PC-3 (cell line): ENCODE results near the gene OSBPL7. TPM values are rescaled to one million over a fixed set of nuclear protein-coding genes. Genes with fewer than 3 reads are reported as not detected.

Source experiments
- ATAC-seq: fragments of 200-7000 bp; cut with Tn5 transposase; 2 replicates; pipeline ENCODE4 v1.9.1; 2020; ENCODE audit warnings: mild to moderate bottlenecking, moderate library complexity
- BruUV-seq: library from RNA; stranded (reverse); fragments of 400-500 nt; replicated peaks from 2 replicates; lab custom pipeline; 2021; lab: Mats Ljungman, UMichigan
- CTCF ChIA-PET: fragments of 300-600 bp; sonication (Branson Sonifier 250); formaldehyde crosslinking; loops from one replicate; lab custom pipeline; 2022; ENCODE audit warnings: antibody characterized with exemption; lab: Charles Lee
- POLR2A ChIA-PET: fragments of 300-600 bp; sonication (Branson Sonifier 250); formaldehyde crosslinking; loops from one replicate; lab custom pipeline; 2022; ENCODE audit warnings: antibody characterized with exemption; ENCODE audit not compliant: unreplicated experiment; lab: Charles Lee
- DNase-seq: peaks from one replicate; pipeline ENCODE4 v3.0.0-alpha.2; 2015
- H2AFZ ChIP-seq: fragments of 300-600 bp; sonication (generic); 2 replicates; pipeline ENCODE4 v1.6.0; 2016; ENCODE audit warnings: antibody characterized with exemption, low read length
- H3F3A ChIP-seq: fragments of 300-600 bp; sonication (generic); one replicate; pipeline ENCODE4 v1.6.0; 2017; ENCODE audit warnings: antibody characterized with exemption, low read length, control low read depth, mild to moderate bottlenecking; ENCODE audit not compliant: unreplicated experiment
- H3K27ac ChIP-seq: fragments of 300-600 bp; sonication (generic); 2 replicates; pipeline ENCODE4 v1.5.1; 2016; ENCODE audit warnings: mild to moderate bottlenecking, low read length
- H3K27me3 ChIP-seq: fragments of 300-600 bp; sonication (generic); 2 replicates; pipeline ENCODE4 v1.6.1; 2016; ENCODE audit warnings: low read length, mixed read lengths
- H3K36me3 ChIP-seq: fragments of 300-600 bp; sonication (generic); 2 replicates; pipeline ENCODE4 v1.6.1; 2016; ENCODE audit warnings: low read depth, mixed run types, low read length, mixed read lengths
- H3K4me1 ChIP-seq: fragments of 300-600 bp; sonication (generic); 2 replicates; pipeline ENCODE4 v1.5.1; 2016; ENCODE audit warnings: low read length; ENCODE audit not compliant: insufficient read depth
- H3K4me2 ChIP-seq: fragments of 300-600 bp; sonication (generic); 2 replicates; pipeline ENCODE4 v1.6.0; 2016; ENCODE audit warnings: low read length
- H3K4me3 ChIP-seq: fragments of 300-600 bp; sonication (generic); 2 replicates; pipeline ENCODE4 v1.5.1; 2016; ENCODE audit warnings: mild to moderate bottlenecking, low read length, mixed read lengths
- H3K79me2 ChIP-seq: fragments of 300-600 bp; sonication (generic); 2 replicates; pipeline ENCODE4 v1.6.1; 2017; ENCODE audit warnings: low read length, mixed read lengths
- H3K9ac ChIP-seq: fragments of 300-600 bp; sonication (generic); 2 replicates; pipeline ENCODE4 v1.6.0; 2016; ENCODE audit warnings: mild to moderate bottlenecking, low read length
- H3K9me2 ChIP-seq: fragments of 300-600 bp; sonication (generic); replicated peaks from 2 replicates; pipeline ENCODE4 v1.6.1; 2016; ENCODE audit warnings: mixed run types, low read length, mixed read lengths
- H3K9me3 ChIP-seq: fragments of 300-600 bp; sonication (generic); 2 replicates; pipeline ENCODE4 v1.6.1; 2016; ENCODE audit warnings: low read length, mixed read lengths
- H4K20me1 ChIP-seq: fragments of 300-600 bp; sonication (generic); 2 replicates; pipeline ENCODE4 v1.6.1; 2016; ENCODE audit warnings: low read length, mixed read lengths
- EZH2 ChIP-seq: fragments of 300-600 bp; sonication (generic); IDR thresholded peaks from one replicate; pipeline ENCODE4 v1.6.1; 2017; ENCODE audit warnings: antibody characterized with exemption, mild to moderate bottlenecking, low read length; ENCODE audit not compliant: unreplicated experiment
- EZH2phosphoT487 ChIP-seq: fragments of 300-600 bp; sonication (generic); IDR thresholded peaks from 2 replicates; pipeline ENCODE4 v1.6.1; 2018; ENCODE audit warnings: mild to moderate bottlenecking, antibody characterized with exemption, low read length, borderline replicate concordance
- intact Hi-C: fragments of 100-400 bp; cut with micrococcal nuclease; formaldehyde crosslinking; loops from 2 replicates; pipeline ENCODE4 v1.9.0; 2023
- total RNA-seq: library from RNA; depleted of rRNA; stranded (reverse); fragments of >200 nt; gene quantifications from 2 replicates; pipeline ENCODE4 v1.2.3, GENCODE V29; 2014
- TF ChIP-seq, protein P1 (sequence below): fragments of 300-600 bp; sonication (generic); conservative IDR thresholded peaks from 2 replicates; pipeline ENCODE4 v1.5.1; 2017; ENCODE audit warnings: antibody characterized with exemption, low read depth, mild to moderate bottlenecking, low read length

OSBPL7 gene
- total RNA-seq, 1 experiment from 2014 or later = 22.1 TPM

GRCh38 chr17:47781397-47781796, 40.2 kb downstream of the OSBPL7 start:
- Histone ChIP-seq H3K27ac (no peak overlapping the region), H3K9me2 (no peaks in the 10 kb centered on the region), H3K27me3 (peaks cover 33% of the 10 kb centered on the region), H4K20me1 (no peaks in the 10 kb centered on the region), H3K4me2 (no peak overlapping the region), H3K9ac (no peak overlapping the region), H3K79me2 (no peaks in the 10 kb centered on the region), H2AFZ (no peak overlapping the region), H3F3A (no peaks in the 10 kb centered on the region), H3K36me3 (no peaks in the 10 kb centered on the region), H3K4me1 (no peaks in the 10 kb centered on the region), H3K4me3 (no peak overlapping the region), H3K9me3 (no peaks in the 10 kb centered on the region)
- POLR2A ChIA-PET = no interaction called here
- ATAC-seq = no peak
- no peak for TF ChIP-seq EZH2phosphoT487
- TF ChIP-seq, protein P1, sequence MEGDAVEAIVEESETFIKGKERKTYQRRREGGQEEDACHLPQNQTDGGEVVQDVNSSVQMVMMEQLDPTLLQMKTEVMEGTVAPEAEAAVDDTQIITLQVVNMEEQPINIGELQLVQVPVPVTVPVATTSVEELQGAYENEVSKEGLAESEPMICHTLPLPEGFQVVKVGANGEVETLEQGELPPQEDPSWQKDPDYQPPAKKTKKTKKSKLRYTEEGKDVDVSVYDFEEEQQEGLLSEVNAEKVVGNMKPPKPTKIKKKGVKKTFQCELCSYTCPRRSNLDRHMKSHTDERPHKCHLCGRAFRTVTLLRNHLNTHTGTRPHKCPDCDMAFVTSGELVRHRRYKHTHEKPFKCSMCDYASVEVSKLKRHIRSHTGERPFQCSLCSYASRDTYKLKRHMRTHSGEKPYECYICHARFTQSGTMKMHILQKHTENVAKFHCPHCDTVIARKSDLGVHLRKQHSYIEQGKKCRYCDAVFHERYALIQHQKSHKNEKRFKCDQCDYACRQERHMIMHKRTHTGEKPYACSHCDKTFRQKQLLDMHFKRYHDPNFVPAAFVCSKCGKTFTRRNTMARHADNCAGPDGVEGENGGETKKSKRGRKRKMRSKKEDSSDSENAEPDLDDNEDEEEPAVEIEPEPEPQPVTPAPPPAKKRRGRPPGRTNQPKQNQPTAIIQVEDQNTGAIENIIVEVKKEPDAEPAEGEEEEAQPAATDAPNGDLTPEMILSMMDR = no peak
- DNase-seq = no peak
- BruUV-seq = no TSS peak
- intact Hi-C loops = no loop called here
- CTCF ChIA-PET = no interaction called here

DNA sequence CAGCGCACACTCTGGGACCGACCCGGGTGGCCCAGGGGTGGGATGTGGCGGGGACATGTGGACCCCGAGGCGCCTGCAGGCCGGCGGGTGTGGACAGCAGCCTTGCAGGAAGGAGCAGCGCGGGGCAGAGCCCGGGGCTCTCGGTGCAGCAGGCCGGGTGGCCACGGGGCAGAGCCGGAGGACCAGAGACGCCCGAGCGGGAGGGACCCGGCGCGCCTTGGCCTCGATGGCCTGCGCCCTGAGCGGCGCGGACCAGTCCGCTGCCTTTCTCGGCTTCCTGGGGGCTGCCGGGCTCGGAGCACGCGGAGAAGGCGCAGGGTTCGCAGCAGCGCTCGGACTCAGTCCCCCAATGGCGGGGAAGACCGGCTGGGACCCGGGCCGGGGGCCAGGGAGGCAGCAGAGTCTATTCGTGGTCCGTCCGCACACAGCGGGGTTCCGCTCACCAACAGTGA, 43.4 kb downstream of the OSBPL7 start:
- Histone ChIP-seq H3F3A (no peaks in the 10 kb centered on the region), H2AFZ (no peak overlapping the region), H3K79me2 (no peaks in the 10 kb centered on the region), H3K27ac (no peak overlapping the region), H3K4me3 (no peak overlapping the region), H3K4me1 (no peaks in the 10 kb centered on the region), H3K9me2 (no peaks in the 10 kb centered on the region), H4K20me1 (no peaks in the 10 kb centered on the region), H3K9ac (no peak overlapping the region), H3K27me3 (peaks cover 49% of the 10 kb centered on the region), H3K36me3 (no peaks in the 10 kb centered on the region), H3K9me3 (no peaks in the 10 kb centered on the region), H3K4me2 (no peak overlapping the region)
- ChIA-PET CTCF (no interaction called here), POLR2A (no interaction called here)
- BruUV-seq = no TSS peak
- intact Hi-C loops = no loop called here
- no peak for ATAC-seq
- TF ChIP-seq EZH2phosphoT487 (no peak), EZH2 (no peak)
- TF ChIP-seq, protein P1 = no peak
- no peak for DNase-seq

- H3K9ac ChIP-seq = no peak overlapping the region
- POLR2A ChIA-PET = no interaction called here
- H2AFZ ChIP-seq = no peak overlapping the region
- peak; percentile 97 for ATAC-seq
- no peaks in the 10 kb centered on the region for H3K9me3 ChIP-seq
- intact Hi-C loops = loop anchor here (1.0 to 2.0 kb wide), 2 partner anchors 26 to 54 kb away; partner anchors contain the start of genes LRRC46 and MRPL10
- DNase-seq = peak; percentile 75
- H3K36me3 ChIP-seq = no peaks in the 10 kb centered on the region
- CTCF ChIA-PET = interaction anchor here (0.5 kb wide), 1 partner anchor 25 kb away, joined by 5 read pairs; no protein-coding TSS in a partner anchor
- BruUV-seq = no TSS peak
- no peak overlapping the region for H3K4me3 ChIP-seq
- no peak overlapping the region for H3K27ac ChIP-seq
- peaks cover 46% of the 10 kb centered on the region for H3K27me3 ChIP-seq
- no peaks in the 10 kb centered on the region for H3F3A ChIP-seq
- H3K9me2 ChIP-seq = no peaks in the 10 kb centered on the region
- TF ChIP-seq, protein P1 = peak; percentile 90
- no peak for TF ChIP-seq EZH2phosphoT487
- H3K4me1 ChIP-seq = no peaks in the 10 kb centered on the region
- H4K20me1 ChIP-seq = no peaks in the 10 kb centered on the region
- no peak overlapping the region for H3K4me2 ChIP-seq
- H3K79me2 ChIP-seq = no peaks in the 10 kb centered on the region
Observed at GRCh38 chr17:47776330-47777197, 45.0 kb downstream of the OSBPL7 start.
